ENCODE data around the gene CIT.
A peak's percentile ranks its signal among the peaks of the same experiment; 100 is the strongest.

Gene CIT

GRCh38 chr12:119869720-119870119, 7.4 kb downstream of the CIT start:
- no peak overlapping the region for H3K4me3 ChIP-seq (ENCODE audit: low read length)
- DNase-seq (ENCODE audit: low read depth, low spot score) = peak; percentile 27

- peak; percentile 84 for DNase-seq (ENCODE audit: low read depth, low spot score)
- H3K4me3 ChIP-seq (ENCODE audit: low read length) = peak overlapping the region; percentile 12; the same call in 1 of the 2 replicates
These were observed 8.1 kb downstream of the CIT start for GRCh38 chr12:119868992-119869391.

GRCh38 chr12:119864591-119864990, 12.5 kb downstream of the CIT start:
- H3K4me3 ChIP-seq (ENCODE audit: low read length) = no peak overlapping the region
- no peak for DNase-seq (ENCODE audit: low read depth, low spot score)

DNA sequence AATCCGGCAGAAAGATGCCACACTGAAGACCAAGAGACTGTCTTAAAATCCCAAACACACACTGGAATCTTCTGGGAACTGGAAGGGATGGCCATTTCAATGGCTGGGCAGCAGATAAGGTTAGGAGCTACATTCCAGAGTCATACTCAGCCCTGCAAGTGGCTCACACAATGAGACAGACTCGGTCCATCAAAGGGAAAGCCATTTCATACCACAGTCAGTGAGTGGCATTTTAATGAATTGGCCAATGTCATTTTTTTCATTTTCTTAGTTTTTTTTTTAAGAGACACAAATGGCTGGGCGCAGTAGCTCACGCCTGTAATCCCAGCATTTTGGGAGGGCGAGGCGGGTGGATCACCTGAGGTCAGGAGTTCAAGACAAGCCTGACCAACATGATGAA, 17.9 kb downstream of the CIT start:
- DNase-seq (ENCODE audit: low read depth, low spot score) = no peak
- no peak overlapping the region for H3K4me3 ChIP-seq (ENCODE audit: low read length)

- H3K4me3 ChIP-seq (ENCODE audit: low read length) = no peak overlapping the region
- peak; percentile 46 for DNase-seq (ENCODE audit: low read depth, low spot score)
These were observed 20.0 kb downstream of the CIT start for GRCh38 chr12:119857041-119857591.

DNA sequence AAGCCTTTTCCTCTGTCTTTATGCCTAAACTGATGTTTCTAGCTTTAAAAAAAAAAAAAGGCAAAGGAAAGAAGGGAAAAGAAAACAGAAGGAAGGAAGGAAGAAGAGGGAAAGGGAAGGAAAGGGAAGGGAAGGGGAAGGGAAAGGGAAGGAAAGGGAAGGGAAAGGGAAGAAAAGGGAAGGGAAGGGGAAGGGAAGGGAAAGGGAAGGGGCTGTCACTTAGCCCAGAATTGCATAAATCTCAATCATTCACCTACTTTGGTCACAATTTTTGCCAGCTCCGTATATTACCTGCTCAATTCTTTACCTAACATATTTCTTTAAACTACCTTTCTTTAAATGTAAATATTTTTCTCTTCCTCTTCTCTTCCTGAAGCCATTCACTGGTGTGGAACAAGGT, 26.8 kb downstream of the CIT start:
- DNase-seq (ENCODE audit: low read depth, low spot score) = no peak
- no peak overlapping the region for H3K4me3 ChIP-seq (ENCODE audit: low read length)

- no peak overlapping the region for H3K4me3 ChIP-seq (ENCODE audit: low read length)
- DNase-seq (ENCODE audit: low read depth, low spot score) = no peak
These were observed 34.0 kb downstream of the CIT start for GRCh38 chr12:119843100-119843499.

- DNase-seq (ENCODE audit: low read depth, low spot score) = no peak
These were observed 34.7 kb downstream of the CIT start for GRCh38 chr12:119842380-119842779.

GRCh38 chr12:119841433-119842210, 35.5 kb downstream of the CIT start:
- no peak overlapping the region for H3K4me3 ChIP-seq (ENCODE audit: low read length)
- DNase-seq (ENCODE audit: low read depth, low spot score) = no peak

More at GRCh38 chr12:119842380-119842779, 34.7 kb downstream of the CIT start:
- H3K4me3 ChIP-seq (ENCODE audit: low read length) = no peak overlapping the region

DNA sequence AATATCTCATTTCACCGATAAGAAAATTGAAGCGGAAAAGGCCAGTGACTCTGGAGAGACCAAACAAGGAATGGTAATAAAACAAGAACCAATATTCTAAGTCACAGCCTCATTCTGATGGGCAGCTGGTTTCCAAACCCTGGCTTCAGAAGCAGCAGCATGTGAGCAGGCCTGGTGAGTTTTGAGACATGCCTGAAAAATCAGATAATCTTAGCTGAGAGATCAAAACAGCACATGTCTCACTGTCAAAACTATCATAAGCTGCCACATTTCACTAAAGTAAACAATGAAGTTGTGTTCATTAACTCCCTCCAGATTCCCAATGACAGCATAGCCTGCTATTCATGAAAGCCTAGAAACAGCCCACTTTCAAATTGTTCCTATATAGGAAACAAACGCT, 36.5 kb downstream of the CIT start:
- H3K4me3 ChIP-seq (ENCODE audit: low read length) = no peak overlapping the region
- no peak for DNase-seq (ENCODE audit: low read depth, low spot score)

DNA sequence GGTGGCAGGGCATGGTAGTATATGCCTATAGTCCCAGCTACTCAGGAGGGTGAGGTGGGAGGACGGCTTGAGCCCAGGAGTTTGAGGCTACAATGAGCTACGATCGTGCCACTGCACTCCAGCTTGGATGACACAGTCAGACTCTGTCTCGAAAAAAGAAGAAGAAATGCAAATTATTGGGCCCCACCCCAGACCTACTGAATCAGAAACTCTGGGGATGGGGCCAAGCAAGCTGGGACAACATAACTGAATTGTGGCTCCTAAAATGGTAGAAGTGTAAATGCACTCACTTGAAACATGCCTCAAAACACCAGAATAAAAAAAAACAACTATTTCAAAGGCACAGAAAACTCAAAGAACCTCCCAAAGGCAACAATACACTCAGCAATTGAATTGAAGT, 37.0 kb downstream of the CIT start:
- H3K4me3 ChIP-seq (ENCODE audit: low read length) = no peak overlapping the region
- DNase-seq (ENCODE audit: low read depth, low spot score) = no peak

- H3K4me3 ChIP-seq (ENCODE audit: low read length) = no peak overlapping the region
- DNase-seq (ENCODE audit: low read depth, low spot score) = no peak
These were observed 38.1 kb downstream of the CIT start for GRCh38 chr12:119838826-119839600.

GRCh38 chr12:119836781-119837180, 40.3 kb downstream of the CIT start:
- DNase-seq (ENCODE audit: low read depth, low spot score) = no peak
- H3K4me3 ChIP-seq (ENCODE audit: low read length) = no peak overlapping the region

DNA sequence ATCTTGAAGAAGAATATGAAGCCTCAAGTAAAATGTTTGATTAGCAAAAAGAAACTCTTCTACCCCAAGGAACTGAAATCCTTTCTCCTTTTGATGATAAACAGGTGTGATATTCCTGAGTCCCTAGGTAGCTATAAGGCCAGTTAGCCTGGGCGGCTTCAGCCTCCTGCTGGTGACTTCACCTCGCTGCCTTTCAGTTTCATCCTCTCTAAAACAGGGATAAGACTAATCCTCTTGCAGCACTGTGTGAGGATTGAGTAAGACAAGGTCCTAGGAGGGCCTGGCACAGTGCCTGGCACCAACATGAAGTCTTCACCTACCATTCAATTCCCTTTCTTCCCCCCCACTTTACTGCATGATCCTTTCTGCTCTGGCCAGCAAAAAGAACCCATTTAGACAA, 42.1 kb downstream of the CIT start:
- DNase-seq (ENCODE audit: low read depth, low spot score) = no peak

DNA sequence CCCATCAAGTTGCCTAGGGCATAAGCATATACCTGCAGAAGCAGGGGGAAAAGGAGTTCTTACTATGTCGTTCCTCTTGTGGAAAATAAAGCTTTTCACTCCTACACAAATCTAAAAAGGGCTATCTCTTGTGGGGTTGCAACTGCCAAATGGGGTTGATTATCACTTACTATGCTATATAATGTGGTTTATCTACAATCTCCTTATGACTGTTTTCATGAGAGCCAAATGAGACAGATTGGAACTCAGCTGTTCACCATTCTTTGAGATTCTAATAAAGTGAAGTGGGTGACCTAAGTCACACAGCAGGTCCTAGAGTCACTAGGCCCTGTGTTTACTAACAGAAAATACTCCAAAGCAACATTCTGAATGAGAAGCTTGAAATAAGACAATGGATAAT, 47.7 kb downstream of the CIT start:
- H3K4me3 ChIP-seq (ENCODE audit: low read length) = no peak overlapping the region
- no peak for DNase-seq (ENCODE audit: low read depth, low spot score)

More for the DNA sequence above, 42.1 kb downstream of the CIT start:
- no peak overlapping the region for H3K4me3 ChIP-seq (ENCODE audit: low read length)

GRCh38 chr12:119828300-119828699, 48.8 kb downstream of the CIT start:
- no peak overlapping the region for H3K4me3 ChIP-seq (ENCODE audit: low read length)
- no peak for DNase-seq (ENCODE audit: low read depth, low spot score)

DNA sequence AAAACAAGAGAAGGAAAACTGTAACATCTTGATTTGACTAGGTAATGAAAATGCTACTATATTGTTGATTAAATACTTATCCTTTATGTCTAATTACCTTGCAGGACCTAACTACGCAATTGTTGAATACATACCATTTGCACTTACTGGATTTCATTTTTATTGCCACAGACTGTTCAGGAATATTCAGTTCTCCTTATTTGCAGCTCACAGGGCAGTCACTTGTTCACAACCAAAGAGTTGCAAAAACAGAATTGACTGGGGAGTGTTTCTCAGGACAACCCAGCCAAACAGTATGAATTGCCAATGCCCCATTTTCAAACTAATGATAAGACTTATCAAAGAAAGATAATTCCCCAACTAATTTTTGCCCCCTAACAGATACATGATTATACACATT, 49.4 kb downstream of the CIT start:
- no peak overlapping the region for H3K4me3 ChIP-seq (ENCODE audit: low read length)
- DNase-seq (ENCODE audit: low read depth, low spot score) = no peak

DNA sequence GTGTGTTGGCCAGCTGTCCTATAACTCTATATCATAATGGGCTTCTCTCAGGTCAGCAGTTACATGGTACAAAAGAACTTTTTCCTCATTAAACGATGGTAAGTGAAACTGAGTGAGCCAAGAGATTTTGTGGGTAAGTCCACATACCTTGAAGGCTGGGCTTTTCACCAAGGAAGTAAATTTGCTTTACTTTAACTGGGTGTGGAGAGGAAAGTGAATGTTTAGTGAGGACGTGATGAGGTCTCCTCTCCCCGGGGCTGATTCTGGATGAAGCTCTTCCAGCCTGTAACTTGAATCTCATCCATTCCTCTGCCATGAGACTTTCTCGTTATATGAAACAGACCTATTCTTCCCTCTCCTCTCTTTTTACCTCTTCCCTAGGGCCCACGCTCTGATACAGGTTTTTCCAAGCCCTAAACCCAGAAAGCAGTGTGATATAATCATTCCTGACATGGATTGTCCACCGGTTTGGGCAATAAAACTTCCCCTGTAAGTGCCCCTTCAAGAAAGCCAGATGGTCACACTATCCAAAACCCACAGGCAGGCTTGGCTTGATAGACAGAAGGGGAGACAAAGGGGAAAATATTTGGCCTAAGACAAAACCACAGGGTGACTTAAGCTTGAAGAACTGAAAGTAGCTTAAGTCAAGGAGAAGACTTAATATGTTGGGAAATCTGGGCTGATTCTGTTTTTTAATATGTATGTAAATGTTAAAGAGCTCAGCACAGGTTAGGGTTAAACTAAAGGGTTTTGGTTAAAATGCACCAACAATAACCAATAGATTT, 50.3 kb downstream of the CIT start:
- H3K4me3 ChIP-seq (ENCODE audit: low read length) = no peak overlapping the region
- no peak for DNase-seq (ENCODE audit: low read depth, low spot score)

GRCh38 chr12:119825262-119825661, 51.9 kb downstream of the CIT start:
- no peak overlapping the region for H3K4me3 ChIP-seq (ENCODE audit: low read length)
- DNase-seq (ENCODE audit: low read depth, low spot score) = no peak

DNA sequence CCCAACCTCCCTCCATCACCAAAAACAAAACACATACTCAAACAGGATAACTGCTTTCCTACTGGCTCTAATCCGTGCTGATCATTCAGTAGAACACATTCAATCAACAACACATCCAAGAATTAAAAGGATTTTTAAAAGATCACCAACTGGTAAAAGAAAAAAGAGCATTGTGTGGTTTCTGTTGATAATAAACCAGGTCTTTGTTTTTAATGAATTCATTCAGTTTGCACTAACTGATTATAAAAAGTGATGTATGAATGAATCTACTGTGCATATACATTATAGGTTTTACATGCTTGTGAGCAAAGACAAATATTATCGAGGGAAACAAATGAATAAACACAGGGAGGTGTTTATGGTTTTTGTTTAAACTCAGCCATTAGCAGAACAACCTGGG, 55.1 kb downstream of the CIT start:
- no peak for DNase-seq (ENCODE audit: low read depth, low spot score)
- no peak overlapping the region for H3K4me3 ChIP-seq (ENCODE audit: low read length)

Data from Jurkat, Clone E6-1 (cell line).